ENCODE data around the gene INPP5J.

INPP5J gene

GRCh38 chr22:31084811-31085492, 37.8 kb upstream of the INPP5J start:
- peak overlapping the region; percentile 80 for H3K4me3 ChIP-seq (ENCODE audit: low read depth, low read length)
- TF ChIP-seq MYC (IDR thresholded peaks at IDR 0.05; ENCODE audit: low read depth, low read length) (peak; percentile 74; the same call in 1 of the 2 replicates), MAX (IDR thresholded peaks at IDR 0.05; ENCODE audit: low read depth, low read length) (peak; percentile 40; the same call in 1 of the 2 replicates), POLR2A (IDR thresholded peaks at IDR 0.05; ENCODE audit: extremely low read depth, insufficient read length) (peak; percentile 47), CTCF (IDR thresholded peaks at IDR 0.05; ENCODE audit: low read depth, low read length) (peak; percentile 68)
- peak; percentile 92 for DNase-seq (ENCODE audit: low read depth)

DNA sequence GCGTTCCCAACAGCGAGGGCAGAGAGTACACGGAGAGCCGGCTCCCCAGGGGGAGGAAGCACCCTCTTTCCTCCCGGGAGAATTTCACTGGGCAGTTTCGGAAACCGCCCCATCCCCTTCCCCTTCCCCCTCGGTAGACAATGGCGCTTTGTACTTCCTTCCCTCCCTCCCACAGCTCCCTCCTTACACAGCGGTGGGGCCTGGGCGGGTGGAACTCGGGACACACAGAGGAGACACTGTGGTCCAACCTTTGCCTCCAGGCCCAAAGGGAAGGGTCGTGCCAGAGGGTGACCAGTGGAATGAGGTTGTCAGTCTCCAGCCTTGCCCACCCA, 37.3 kb upstream of the INPP5J start:
- TF ChIP-seq MYC (IDR thresholded peaks at IDR 0.05; ENCODE audit: low read depth, low read length), result no peak
- no peak for TF ChIP-seq POLR2A (IDR thresholded peaks at IDR 0.05; ENCODE audit: extremely low read depth, insufficient read length)
- no peak for TF ChIP-seq CTCF (IDR thresholded peaks at IDR 0.05; ENCODE audit: low read depth, low read length)
- no peak for TF ChIP-seq MAX (IDR thresholded peaks at IDR 0.05; ENCODE audit: low read depth, low read length)
- peak; percentile 68 for DNase-seq (ENCODE audit: low read depth)
- peak overlapping the region; percentile 60 for H3K4me3 ChIP-seq (ENCODE audit: low read depth, low read length)

GRCh38 chr22:31085928-31086327, 36.8 kb upstream of the INPP5J start:
- H3K4me3 ChIP-seq (ENCODE audit: low read depth, low read length), result peak overlapping the region; percentile 60
- no peak for TF ChIP-seq CTCF (IDR thresholded peaks at IDR 0.05; ENCODE audit: low read depth, low read length)
- TF ChIP-seq MAX (IDR thresholded peaks at IDR 0.05; ENCODE audit: low read depth, low read length), result no peak
- TF ChIP-seq POLR2A (IDR thresholded peaks at IDR 0.05; ENCODE audit: extremely low read depth, insufficient read length), result no peak
- TF ChIP-seq MYC (IDR thresholded peaks at IDR 0.05; ENCODE audit: low read depth, low read length), result no peak
- DNase-seq (ENCODE audit: low read depth), result no peak

DNA sequence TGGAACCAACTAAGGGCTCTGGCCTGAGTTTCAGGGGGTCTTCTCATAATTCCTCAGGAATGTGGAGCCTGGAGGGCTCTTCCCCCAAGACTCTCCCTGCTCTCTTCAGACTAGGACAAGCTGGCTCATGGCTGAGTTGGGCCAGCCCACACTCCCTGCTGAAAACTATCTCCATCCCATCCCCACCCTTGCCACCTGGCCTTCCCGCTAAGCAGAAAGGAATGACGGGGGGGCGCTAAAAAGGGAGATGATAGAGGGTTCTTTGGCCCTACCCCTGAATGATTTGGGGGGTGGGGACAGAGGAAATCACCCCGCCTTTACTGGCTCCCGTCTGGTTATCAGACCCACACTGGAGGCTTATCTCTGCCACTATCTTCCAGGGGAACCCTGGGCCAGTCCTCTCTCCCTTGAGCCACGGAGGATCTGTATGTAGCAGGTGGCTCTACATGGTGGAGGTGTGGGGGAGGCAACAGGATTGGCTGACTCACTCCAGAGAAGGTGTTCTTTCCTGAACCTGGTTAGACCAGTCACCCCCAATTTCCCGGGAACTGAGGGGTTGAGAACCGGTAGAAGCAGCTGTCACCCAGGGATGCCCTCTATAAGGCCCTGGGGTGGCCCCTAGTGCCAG, 35.9 kb upstream of the INPP5J start:
- DNase-seq (ENCODE audit: low read depth), result no peak
- H3K4me3 ChIP-seq (ENCODE audit: low read depth, low read length), result no peak overlapping the region
- no peak for TF ChIP-seq MAX (IDR thresholded peaks at IDR 0.05; ENCODE audit: low read depth, low read length)
- TF ChIP-seq CTCF (IDR thresholded peaks at IDR 0.05; ENCODE audit: low read depth, low read length), result no peak
- TF ChIP-seq POLR2A (IDR thresholded peaks at IDR 0.05; ENCODE audit: extremely low read depth, insufficient read length), result no peak
- no peak for TF ChIP-seq MYC (IDR thresholded peaks at IDR 0.05; ENCODE audit: low read depth, low read length)

DNA sequence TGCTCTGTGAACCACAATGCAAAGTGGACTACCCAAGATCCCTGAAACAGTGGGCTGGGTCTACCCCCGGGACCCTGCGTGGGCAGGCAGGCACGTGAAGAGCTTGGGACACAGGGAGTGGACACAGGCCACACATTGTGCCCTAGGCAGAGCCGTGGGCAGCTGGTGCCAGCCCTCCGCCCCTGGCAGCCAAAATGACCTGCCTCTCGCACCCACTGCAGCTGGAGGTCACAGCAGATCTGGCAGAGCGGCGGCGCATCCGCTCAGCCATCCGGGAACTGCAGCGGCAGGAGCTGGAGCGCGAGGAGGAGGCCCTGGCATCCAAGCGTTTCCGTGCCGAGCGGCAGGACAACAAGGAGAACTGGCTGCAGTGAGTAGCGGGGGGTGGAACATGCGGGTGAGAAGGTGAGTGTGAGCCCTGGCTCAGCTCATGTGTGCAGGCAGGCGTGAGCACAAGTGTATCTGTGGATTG, 35.0 kb upstream of the INPP5J start:
- no peak for TF ChIP-seq MYC (IDR thresholded peaks at IDR 0.05; ENCODE audit: low read depth, low read length)
- no peak for TF ChIP-seq CTCF (IDR thresholded peaks at IDR 0.05; ENCODE audit: low read depth, low read length)
- TF ChIP-seq POLR2A (IDR thresholded peaks at IDR 0.05; ENCODE audit: extremely low read depth, insufficient read length), result no peak
- TF ChIP-seq MAX (IDR thresholded peaks at IDR 0.05; ENCODE audit: low read depth, low read length), result no peak
- H3K4me3 ChIP-seq (ENCODE audit: low read depth, low read length), result no peak overlapping the region
- DNase-seq (ENCODE audit: low read depth), result no peak
